ENCODE data around the gene ATCAY.
"Not testable (repeated sequence)": the region's sequence is repeated elsewhere in the genome, so short reads cannot be mapped to it uniquely, and the experiment has no call there.

ATCAY gene

DNA sequence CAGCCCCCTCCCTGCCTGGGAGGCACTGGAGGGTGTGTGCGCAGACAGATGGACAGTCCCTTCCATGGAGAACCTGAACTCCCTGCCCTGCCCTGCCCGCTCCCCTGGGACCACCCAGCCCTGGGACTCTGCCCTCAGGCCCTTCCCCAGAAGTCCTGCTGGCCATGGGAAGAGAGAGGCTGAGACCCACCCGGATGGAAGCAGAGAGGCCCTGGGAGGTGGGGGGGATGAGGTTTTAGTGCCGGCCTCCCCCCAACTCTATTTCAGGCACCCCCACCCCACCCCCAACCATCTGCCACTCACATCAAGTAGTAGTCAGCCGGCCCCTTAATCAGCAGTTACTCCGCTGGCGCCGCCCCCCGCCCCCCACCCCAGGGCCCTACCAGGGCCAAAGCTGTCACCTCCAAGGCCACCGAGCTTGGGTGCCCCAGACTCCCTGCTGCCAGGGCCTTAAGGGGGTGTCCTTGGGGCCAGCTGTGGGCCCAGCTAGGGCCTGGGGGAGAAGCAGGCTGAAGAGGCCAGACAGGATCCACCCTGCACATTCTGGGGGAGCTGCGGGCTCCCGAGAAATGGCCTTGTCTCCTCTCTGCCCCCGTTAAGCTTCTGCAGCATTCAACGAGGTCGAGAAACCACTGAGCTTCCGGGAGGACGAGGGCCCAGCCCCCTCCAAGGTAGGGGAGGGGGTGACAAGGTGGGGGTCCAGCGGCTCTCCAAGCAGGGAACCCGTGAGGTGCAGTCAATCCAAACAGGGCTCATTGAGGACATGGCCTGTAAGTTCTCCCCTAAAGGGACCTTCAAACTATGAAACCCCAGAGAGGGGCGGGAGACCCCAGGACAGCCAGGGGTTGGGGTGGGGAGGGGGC, 69.7 kb downstream of the ATCAY start:
- no peak for DNase-seq

DNA sequence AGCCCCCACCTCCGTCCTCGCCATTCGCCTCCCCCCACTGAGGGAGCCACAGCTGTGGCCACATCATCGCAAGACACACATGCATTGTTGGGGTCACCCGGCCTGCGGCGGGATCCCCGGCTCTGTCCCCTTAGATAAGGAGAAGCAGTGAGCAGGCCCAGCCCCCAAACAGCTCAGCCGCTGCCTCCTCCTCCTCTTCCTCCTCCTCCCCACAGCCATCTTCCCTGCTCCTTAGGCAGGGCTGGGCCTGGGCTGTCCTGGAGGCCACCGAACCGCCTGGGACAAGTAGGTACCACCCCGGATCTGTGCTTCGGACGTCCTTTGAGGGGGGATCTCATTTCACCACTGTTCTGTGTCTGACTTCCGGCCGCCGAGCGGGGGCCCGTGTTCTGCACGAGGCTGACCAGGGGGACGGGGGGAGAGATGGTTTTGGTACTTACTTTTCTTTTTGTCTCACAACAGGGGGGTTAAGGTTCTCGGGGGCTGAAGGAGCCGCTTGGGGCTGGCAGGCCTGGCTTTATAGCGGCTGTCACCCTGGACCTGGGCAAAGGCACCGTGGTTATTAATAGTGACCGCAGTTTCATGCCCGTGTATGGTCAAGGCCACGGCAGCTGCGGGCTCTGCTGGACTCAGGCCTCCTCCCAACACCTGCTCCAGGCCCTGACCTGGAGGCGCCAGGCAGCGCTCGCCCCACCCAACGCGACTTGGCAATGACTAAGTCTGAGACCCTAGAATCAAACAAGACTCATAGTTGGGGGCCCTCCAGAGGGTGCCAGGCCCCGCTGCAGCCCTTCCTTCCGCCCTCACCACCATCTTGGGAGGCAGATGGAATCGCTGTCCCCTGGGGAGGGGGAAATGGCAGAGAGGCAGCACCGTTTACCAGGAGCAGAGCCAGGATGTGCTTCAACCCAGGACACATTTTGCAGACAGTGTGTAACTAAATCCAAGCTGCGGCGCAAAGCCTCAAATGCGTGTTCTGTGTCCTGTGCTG, 70.7 kb downstream of the ATCAY start:
- no peak for DNase-seq

DNA sequence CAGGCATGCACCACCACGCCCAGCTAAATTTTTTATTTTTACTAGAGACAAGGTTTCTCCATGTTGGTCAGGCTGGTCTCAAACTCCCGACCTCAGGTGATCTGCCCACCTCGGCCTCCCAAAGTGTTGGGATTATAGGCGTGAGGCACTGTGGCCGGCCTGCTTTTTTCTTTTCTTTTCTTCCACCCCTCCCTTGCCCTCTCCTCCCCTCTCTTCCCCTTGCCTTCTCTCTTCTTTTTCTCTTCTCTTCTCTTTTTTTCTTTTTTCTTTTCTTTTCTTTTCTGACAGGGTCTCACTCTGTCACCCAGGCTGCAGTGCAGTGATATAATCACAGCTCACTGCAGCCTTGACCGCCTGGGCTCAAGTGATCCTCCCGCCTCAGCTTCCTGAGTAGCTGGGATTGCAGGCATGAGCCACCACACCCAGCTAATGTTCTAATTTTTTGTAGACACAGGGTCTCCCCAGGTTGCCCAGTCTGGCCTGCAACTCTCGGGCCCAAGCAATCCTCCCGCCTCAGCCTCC, 72.3 kb downstream of the ATCAY start:
- not testable (repeated sequence) for DNase-seq

DNA sequence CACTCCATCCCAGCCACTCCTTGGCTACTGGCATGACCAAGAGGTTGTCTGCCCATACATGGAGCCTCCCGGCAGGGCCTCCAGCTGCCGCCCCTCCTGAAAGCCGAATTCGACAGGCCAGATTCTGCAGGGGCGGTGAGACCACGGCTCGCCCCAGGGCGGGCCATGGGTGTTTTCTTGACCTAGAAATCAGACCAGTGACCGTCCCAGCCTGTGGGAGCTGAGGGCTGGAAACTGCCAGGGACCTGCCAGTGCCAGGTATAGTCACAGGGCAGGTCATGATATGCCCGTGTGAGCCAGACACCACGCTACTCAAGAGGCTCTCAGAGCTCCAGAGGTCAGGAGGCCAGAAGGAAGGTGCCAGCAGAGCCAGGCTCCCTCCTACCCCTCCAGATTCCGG, 73.6 kb downstream of the ATCAY start:
- no peak for DNase-seq

DNA sequence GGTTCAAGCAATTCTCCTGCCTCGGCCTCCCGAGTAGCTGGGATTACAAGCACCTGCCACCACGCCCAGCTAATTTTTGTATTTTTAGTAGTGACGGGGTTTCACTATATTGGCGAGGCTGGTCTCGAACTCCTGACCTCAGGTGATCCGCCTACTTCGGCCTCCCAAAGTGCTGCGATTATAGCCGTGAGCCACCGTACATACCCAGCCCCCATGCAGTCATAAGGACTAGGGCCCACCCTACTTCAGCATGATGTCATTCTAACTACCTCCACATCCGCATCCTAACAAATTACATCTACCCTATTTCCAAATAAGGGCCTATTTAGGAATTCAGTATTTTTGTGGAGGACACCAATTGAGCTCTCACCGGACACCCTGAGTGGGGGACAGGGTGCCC, 74.8 kb downstream of the ATCAY start:
- not testable (repeated sequence) for DNase-seq

DNA sequence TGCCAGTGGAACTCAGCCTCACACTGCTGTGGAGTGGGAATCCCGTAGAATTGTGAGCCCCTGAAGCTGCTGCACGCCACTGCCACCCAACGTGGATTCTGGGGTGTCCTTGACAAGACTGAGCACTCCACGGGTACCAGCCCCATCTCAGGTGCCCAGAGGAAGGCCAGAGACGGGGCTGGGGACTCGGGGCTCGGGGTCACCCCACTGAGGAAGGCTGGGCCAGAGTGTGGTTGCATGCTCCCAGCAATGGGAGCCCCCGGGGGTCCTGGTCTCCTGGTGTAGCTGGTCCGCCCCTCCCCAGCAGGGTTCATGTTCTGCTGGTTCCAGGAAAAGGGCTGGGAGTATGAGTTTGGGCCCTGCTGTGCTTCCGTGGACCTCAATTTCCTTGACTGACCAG, 75.2 kb downstream of the ATCAY start:
- no peak for DNase-seq

DNA sequence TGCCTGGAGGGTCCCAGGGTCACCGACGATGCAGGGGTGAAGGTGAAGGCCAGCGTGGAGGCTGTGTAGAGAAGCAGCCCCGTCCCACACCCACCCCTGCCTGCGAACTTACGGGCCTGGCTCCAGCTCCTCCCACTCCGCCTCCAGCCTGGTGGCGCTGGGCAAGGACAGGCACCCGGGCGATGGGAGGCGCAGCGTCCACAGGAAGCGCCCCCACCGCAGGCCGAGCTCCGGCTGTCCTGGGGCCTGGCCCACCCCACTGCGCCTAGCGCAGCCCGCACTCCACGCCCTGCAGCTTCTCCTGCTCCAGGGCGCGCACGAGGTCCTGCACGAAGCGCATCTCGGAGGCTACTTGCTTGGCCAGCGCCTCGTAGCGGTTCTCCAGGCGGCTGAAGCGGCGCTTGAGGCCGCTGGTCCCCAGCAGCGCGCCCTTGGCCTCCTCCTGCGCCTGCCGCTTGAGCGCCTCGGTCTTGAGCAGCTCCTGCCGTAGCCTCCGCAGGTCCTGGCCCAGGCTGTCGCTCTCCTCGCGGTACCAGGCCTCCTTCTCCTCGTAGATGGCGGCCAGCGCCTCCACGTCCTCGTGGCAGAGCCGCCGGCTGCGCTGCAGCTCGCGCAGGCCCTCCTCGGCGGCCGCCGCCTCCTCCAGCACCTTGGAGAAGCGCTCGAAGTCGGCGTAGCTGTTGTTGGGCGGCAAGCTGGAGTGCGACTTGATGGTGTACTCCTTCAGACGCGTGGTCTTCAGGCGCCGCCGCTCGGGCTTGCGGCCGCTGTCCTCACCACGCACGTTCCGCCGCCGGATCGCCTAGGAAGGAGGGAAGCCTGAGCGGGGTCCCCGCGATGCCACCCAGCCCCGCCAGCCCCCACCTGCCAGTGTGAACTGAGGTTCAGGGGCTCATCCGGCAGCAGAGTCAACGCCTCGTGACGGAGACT, 78.6 kb downstream of the ATCAY start:
- no peak for DNase-seq

DNA sequence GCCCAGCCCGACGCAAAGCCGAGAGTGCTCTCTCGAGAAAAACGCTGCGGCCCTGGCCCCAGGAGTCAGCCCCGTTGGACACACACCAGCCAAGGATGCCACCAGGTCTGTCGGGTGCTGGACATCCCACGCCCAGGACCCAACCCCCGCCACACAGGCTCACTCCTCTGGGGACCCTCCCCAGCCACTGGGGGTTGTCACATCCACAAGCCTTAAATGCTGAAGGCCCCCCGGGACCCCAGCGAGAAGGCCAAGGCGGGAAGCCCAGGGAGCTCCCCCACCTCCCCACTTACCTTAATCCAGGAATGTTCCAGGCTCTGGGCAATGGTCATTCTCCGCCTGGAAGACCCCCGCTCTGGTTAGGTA, 79.3 kb downstream of the ATCAY start:
- no peak for DNase-seq

DNA sequence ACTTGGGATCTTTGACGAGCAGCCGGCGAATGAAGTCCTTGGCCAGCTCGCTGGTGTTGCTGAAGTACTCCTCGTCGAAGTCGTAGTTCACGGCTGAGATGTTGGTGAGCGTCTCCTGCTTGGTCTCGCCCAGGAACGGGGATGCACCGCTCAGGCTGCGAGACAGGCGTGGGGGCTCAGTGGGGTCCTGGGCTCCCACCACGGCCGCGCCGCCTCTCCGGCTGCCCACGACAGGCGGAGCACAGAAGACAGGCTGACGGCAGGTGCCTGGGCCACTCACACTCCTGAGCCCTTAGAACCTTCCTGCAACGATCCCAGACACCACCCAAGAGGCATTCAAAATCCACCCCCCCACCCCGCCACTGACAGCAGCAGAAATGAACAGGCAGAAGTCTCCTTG, 80.5 kb downstream of the ATCAY start:
- no peak for DNase-seq

DNA sequence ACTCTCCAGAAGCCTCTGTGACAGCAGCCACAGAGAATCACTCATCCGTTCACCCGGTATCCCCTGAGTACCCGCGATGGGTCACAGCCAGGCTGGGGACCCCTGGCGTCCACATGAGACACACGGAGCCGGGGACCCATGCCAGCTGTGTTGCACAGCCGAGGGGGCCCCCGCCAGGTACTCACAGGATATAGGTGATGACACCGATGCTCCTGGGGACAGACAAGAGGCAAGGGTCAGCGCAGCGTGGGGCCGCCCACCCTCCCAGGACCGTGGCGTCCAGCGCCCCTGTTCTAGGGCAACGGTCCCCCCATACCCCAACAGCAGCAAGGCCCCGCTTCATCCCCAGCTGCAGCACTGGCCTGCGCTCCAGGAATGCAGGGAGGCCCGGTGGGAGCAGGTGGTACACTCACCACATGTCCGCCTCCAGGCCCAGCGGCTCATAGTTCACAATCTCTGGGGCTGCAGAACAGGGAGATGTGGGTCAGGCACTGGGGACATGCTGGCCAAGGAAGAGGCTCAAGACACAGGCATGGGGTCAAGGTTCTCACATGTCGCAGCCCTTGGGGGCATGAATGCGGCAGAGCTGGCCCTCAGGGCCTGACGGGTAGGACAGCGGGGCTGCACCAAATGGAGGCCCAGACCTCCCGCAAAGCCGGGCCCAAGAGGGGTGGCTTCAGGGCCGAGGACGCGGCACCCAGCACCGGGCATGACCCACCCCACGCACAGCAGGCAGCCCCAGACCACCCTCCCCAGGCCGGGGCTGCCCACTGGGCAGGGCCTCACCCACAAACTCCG, 83.2 kb downstream of the ATCAY start:
- DNase-seq = no peak

DNA sequence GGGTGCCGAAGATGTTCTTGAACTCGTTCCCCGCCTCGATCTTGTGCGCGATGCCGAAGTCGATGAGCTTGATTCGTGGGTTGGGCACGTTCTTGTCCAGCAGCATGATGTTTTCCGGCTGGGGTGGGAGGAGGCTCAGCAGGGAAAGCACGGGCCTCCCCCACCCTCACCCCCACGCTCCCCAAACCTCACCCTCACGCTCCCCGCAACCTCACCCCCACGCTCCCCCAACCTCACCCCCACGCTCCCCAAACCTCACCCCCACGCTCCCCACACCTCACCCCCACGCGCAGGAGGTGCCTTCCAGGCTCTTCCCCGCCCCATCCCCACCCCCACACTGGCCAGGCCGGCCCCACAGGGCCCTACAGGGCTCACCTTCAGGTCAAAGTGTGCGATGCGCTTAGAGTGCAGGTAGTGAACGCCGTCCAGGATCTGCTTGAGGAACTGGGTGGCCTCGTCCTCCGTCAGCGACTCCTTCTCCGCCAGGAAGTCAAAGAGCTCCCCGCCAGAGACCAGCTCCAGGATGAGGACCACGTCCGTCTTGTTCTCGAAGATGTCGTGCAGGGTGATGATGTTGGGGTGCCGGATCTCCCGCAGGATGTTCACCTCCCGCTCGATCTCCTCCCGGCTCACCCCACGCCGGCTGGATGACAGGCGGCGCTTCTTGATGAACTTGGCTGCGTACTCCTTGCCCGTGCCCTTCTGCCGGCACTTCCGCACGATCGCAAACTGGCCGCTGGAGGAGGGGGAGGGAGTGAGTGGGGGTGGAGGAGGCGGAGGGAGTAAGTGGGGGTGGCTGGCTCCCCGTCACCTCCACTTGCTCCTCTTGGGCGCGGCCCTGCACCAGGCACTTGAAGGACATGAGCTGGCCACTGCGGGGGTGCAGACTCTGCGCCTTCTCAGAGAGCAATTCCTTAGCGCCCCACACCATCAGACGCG, 84.0 kb downstream of the ATCAY start:
- DNase-seq = no peak

DNA sequence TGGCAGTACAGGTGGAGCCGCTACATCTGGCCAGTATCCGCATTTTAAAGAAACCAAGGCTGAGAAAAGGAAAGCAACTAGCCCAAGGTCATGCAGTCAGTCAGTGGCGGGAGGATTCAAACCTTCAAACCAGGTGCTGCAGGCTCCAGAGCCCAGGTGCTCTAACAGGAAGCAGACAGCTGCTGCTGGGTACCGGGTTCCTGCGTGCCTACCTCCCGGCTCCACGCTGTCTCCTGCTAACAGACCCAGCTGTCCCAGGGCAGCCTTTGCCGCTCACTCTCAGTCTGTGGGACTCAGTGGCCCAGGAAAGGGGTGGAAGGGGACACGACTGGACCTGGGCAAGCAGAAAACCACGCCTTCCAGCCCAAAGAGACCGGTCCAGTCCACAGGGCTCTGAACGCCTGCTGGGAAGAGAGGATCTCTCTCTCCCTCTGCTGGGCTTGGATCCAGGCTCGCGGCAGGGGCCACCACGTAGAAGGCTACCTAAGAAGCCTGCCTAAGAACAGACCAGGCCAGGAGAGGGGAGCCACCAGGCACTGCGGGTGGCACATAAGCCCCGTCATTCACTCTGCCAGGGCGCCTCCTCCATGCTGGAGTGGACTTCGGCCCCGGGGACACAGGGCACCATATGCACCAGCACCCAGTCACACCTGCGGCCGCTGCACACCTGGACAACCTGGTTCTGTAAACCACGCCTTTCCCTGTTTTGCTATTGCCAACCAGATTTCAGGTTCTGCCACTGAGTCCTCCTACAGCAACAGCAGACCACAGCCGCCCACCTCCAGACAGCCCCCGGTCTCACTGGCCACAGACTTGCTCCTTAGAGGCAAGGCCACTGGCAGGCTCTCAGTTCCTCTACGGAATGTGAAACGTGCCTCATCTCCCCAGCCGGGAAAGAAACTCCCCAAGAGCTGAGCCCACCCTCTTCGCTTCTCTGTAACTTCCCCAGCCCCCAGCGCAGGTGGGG, 85.8 kb downstream of the ATCAY start:
- DNase-seq = no peak

DNA sequence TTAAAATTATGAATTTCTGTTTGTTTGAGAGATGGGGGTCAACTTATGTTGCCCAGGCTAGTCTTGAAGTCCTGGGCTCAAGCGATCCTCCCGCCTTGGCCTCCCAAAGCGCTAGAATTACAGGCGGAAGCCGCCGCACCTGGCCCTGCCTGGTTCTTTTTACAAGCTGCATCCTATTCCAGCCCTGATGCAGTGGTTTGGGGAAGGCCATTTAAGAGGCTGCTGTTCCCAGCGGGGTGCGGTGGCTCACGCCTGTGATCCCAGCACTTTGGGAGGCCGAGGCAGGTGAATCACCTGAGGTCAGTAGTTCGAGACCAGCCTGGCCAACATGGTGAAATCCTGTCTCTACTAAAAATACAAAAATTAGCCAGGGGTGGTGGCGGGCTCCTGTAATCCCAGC, 87.5 kb downstream of the ATCAY start:
- DNase-seq = not testable (repeated sequence)

DNA sequence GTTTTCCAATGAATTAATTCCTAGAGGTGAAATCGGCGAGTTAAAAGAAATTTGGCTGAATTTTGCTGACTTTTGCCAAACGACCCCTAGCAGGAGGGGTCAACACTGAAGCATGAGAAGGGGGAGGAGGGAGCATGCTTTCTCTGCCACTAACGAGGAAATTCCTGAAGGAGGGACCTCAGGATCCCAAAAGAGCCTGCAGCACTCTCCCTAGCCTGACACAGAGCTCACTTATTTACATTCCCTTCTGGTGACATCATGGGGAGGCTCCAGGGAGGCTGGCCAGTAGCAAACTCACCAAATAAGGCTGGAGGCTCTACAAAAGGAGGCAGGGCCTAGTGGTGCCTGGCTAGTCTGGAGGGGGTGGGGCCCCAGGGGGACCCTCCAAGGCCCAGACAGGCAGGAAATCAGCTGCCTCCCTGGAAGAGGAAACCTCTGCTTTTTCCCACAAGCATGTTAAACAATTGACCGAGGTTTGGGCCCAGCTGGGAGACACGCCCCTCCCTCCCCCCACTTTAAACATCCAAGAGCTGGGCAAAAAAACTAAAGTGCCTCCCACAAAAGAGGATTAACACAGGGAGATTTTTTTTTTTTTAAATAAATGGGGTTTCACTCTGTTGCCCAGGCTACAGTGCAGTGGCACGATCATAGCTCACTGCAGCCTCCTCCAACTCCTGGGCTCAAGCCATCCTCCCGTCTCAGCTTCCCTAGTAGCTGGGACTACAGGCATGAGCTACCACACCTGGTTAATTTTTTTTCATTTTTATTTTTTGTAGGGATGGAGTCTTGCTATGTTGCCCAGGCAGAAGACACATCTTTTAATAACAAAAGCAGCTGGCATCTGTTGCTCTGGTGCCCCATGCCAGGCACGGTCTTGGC, 88.3 kb downstream of the ATCAY start:
- DNase-seq = no peak

DNA sequence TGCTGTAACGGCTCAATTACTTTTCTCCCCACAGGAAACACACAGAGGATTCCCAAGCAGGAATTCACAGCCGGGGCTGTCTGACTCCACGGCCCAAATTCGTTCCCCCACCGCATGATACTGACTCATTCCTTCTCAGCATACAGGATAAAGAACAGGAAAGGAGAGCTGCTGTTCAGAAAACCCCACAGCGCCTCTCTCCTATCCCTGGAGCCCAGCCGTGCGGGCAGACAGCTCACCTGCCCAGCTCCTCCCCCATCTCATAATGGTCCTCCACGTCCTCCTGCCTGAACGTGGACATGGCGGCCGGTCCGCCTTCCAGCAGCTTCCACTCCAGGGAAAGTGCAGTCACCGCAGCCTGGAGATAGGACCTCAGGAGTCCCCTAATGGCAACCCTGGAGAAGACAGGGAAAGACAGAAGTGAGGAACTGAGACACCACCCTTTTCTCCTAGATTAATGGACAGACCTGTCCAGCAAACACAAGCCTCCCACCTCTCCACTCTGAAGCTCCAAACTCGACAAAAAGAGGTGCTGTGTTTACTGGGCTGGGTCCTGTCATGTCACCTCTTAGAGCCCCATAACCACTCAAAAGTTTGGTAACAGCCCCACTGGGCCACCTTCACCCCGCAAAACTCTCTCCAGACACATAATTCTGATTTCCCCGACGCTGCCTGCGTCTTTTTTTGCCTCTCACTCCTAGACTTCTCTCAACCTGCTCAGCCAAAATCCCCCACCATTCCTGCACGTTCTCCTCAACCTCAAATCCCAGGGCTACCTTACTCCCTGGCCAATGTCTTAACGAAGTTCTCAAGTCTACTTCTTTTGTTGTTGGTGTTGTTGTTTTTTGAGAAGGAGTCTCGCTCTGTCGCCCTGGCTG, 89.2 kb downstream of the ATCAY start:
- DNase-seq = no peak

DNA sequence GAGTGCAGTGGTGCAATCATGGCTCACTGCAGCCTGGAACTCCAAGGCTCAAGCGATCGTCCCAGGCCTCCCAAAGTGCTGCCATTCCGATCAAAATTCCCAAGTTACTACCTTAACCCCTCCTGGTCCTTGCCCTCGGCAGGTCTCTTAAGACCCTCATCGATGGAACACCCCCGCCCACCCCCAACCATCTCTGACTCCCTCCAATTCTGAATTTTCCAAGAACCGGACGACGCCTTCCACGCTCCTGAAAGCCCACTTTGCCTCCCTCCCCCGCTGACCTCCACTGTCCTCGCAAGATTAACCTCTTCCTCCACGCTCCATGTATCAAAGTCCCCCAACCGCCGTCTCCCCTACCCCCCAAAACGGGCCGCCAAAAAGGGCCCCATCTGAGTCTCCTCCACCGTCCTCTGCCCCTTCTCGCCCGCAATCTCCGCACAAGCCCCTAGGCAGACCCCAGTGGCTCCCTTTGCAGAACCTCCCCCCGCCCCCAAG, 89.9 kb downstream of the ATCAY start:
- no peak for DNase-seq
